Activated naive CD8-positive, alpha-beta T cell treated with anti-CD3 and anti-CD28 coated beads, Interleukin-2, amount 50 U/mL, for 16 hours (primary cell): ENCODE measurements around the gene MTHFD2L.

Experiments used
- DNase-seq: peaks from one replicate; pipeline ENCODE4 v3.0.0-alpha.2; 2020; ENCODE audit warnings: low read depth, low spot score

Gene MTHFD2L

GRCh38 chr4:74244049-74244448 lies 86.1 kb downstream of the MTHFD2L start:
- DNase-seq = no peak

- DNase-seq = no peak
Measured at GRCh38 chr4:74252933-74253332, 95.0 kb downstream of the MTHFD2L start.

GRCh38 chr4:74254386-74254785 lies 96.5 kb downstream of the MTHFD2L start:
- DNase-seq = no peak

- no peak for DNase-seq
Measured at GRCh38 chr4:74255096-74255495, 97.2 kb downstream of the MTHFD2L start.

GRCh38 chr4:74258963-74259362 lies 101.0 kb downstream of the MTHFD2L start:
- DNase-seq = no peak

- no peak for DNase-seq
Measured at GRCh38 chr4:74260036-74260435, 102.1 kb downstream of the MTHFD2L start.

GRCh38 chr4:74262522-74262921 lies 104.6 kb downstream of the MTHFD2L start:
- DNase-seq = no peak

- DNase-seq = no peak
Measured at GRCh38 chr4:74263551-74263950, 105.6 kb downstream of the MTHFD2L start.

- DNase-seq = no peak
Measured at GRCh38 chr4:74266081-74266480, 108.2 kb downstream of the MTHFD2L start.

- no peak for DNase-seq
Measured at GRCh38 chr4:74267998-74268606, 110.2 kb downstream of the MTHFD2L start.

GRCh38 chr4:74268643-74269042 lies 110.7 kb downstream of the MTHFD2L start:
- DNase-seq = no peak

GRCh38 chr4:74278490-74278889 lies 120.6 kb downstream of the MTHFD2L start:
- DNase-seq = no peak

GRCh38 chr4:74279716-74280115 lies 121.8 kb downstream of the MTHFD2L start:
- no peak for DNase-seq

- DNase-seq = no peak
Measured at GRCh38 chr4:74282926-74283325, 125.0 kb downstream of the MTHFD2L start.

GRCh38 chr4:74283614-74284013 lies 125.7 kb downstream of the MTHFD2L start:
- DNase-seq = no peak

- no peak for DNase-seq
Measured at GRCh38 chr4:74284053-74284452, 126.1 kb downstream of the MTHFD2L start.

GRCh38 chr4:74287164-74287563 lies 129.2 kb downstream of the MTHFD2L start:
- DNase-seq = no peak

- no peak for DNase-seq
Measured at GRCh38 chr4:74287791-74288190, 129.9 kb downstream of the MTHFD2L start.

- DNase-seq = no peak
Measured at GRCh38 chr4:74291471-74291870, 133.6 kb downstream of the MTHFD2L start.

GRCh38 chr4:74292111-74292870 lies 134.4 kb downstream of the MTHFD2L start:
- no peak for DNase-seq

- DNase-seq = no peak
Measured at GRCh38 chr4:74293558-74293957, 135.6 kb downstream of the MTHFD2L start.

- DNase-seq = no peak
Measured at GRCh38 chr4:74294681-74295080, 136.8 kb downstream of the MTHFD2L start.

GRCh38 chr4:74297539-74297938 lies 139.6 kb downstream of the MTHFD2L start:
- DNase-seq = no peak
